ENCODE results near the gene CAGE1.

The CAGE1 gene

DNA sequence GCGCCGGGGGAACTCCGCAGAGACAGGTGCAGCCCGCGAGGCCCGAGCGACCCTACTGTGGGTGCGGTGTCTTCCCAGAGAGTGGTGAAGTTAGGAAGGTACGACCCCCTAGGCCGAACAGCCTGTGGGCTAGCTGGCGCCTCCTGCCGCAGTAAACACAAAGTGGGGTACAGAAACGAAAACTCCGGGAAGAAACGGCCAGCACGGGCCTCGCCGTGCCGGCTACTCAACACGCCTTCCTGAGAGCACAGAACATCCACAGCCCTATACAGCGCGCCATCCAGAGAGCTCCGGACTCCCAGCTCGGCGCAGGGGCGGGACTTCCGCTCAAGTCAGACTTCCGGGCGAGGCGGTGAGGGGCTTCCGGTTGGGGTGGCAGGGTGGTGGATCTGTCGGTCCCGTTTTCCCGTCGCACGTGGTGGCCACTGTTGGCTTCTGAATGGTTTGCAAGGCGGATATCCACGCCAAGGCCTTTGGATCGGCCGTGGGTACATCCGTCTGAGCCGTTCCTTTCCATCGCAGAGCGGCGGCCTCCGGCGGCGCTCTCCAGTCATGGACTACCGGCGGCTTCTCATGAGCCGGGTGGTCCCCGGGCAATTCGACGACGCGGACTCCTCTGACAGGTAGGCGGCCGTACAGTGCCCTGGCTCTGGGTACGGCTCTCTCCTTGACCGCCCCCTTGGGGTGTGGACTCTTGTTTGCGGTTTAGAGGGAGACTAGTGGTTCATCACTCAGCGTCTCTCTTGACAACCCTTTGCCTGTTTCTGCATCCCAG, at the start of gene CAGE1, which contains the start of gene RIOK1:
Gene CAGE1, minus strand, starts transcription at position 292 of the 775 bp plus-strand sequence. CDS start 2,569 bp downstream, outside the sequence.
Gene RIOK1, plus strand, starts transcription at position 358 of the 775 bp plus-strand sequence. Its CDS starts 195 bp downstream, at position 553.
- peak; percentile 90 for DNase-seq (ENCODE audit: low read depth, low spot score)

DNA sequence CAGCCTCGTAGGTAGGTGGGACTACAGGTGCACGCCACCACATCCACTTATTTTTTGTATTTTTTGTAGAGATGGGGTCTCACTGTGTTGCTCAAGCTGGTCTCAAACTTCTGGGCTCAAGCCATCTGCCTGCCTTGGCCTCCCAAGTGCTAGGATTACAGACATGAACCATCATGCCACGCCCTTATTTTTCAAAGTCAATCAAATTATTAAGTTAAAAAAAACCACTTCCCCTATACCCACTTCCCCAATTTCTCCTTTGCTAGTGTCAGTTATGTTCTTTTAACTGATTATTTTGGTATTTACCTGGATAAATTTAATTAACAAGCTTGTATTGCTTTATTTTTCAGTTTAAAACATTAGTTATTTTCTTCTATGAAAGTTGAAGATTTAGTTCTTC, 49.7 kb upstream of the CAGE1 start:
- no peak for DNase-seq (ENCODE audit: low read depth, low spot score)

DNA sequence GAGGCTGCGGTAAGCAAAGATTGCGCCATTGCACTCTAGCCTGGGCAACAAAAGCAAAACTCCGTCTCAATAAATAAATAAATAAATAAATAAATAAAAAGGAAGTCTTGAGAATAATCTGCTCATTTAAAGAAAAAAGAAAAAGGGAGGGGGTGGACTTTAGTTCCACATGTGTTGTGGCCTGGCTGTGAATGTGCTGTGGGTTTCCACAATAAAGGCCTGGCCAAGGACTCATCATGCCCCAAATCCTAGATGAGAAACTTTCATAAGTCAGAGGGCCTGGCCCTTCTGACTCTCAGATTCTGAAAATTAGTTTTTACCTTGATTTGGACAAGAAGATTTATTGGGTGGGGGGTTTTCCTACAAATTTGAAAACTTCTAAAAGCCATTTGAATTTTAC, 48.5 kb upstream of the CAGE1 start:
- no peak for DNase-seq (ENCODE audit: low read depth, low spot score)

DNA sequence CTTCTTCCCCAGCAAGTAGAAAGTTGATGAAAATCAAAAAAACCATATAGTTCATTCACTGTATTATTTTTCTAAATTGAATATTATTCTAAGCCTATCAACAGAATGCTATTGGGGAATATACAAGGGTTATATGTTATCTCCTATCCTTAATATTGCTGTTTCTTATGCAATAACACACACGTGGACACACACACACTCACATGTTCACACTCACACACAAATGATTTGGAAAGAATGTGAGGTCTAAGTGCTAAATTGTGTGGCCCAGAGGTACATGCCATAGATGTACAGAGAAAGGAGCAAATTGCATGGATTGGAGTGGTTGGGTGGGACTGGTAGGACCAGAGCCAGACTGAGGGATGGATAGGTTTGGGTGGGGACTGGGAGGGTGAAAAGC, 45.1 kb upstream of the CAGE1 start:
- no peak for DNase-seq (ENCODE audit: low read depth, low spot score)

DNA sequence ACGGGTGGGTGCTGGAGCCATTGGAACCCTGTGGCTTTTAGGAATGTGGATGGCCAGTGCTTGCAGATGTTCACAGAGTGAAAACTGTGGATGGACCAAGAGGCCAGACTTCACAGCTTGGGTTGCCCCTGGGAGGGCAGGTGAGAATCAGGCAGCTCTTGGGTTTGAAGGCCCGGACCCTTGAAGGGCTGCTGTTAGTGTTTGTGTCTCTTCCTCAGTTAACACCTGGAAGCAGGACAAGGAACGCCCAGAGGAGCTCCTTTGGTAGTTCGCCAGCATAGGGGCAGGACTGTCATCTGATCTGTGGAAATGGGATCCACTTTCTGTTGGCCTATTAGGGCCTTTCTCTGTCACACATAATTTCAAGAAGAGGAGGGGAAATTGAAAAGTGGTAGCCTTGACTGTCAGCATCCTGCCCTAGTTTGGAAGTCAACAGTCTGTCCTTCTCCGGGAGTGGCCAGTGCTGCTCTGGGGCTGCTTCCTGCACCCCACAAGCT, 43.6 kb upstream of the CAGE1 start:
- DNase-seq (ENCODE audit: low read depth, low spot score), result no peak

DNA sequence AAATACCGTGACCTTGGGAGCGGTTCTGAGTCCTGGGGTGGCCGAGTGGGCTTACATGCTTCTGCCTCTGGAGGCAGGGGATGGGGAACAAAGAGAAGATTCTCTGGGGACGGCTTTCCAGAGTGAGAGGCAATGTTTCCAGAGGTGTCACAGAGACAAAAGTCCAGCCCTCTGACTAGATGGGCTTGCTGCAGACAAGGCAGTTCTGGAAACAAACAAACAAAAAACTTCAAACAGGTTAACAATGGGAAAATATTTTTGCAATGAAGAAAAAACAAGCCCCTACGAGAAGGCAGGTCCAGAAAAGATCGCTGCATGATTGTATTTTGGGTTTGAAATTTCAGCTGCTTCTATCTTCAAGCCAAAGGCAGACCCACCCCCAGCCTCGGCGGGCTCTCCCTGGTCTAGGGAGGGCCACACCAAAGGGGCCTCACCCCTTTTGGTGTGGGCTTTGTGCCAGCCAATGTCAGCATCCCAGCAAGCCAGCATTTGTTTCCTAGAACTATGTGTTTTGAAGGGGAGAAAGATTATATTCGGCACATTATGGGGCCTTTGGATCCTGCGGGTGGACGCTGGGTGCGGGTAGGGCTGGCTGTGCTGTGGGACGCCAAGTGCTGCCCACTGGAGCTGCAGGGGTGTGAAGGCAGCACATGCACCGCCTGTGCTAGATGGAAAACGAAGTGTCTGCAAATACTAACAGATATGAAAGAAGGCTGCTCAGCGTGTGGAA, 43.0 kb upstream of the CAGE1 start:
- DNase-seq (ENCODE audit: low read depth, low spot score), result no peak

DNA sequence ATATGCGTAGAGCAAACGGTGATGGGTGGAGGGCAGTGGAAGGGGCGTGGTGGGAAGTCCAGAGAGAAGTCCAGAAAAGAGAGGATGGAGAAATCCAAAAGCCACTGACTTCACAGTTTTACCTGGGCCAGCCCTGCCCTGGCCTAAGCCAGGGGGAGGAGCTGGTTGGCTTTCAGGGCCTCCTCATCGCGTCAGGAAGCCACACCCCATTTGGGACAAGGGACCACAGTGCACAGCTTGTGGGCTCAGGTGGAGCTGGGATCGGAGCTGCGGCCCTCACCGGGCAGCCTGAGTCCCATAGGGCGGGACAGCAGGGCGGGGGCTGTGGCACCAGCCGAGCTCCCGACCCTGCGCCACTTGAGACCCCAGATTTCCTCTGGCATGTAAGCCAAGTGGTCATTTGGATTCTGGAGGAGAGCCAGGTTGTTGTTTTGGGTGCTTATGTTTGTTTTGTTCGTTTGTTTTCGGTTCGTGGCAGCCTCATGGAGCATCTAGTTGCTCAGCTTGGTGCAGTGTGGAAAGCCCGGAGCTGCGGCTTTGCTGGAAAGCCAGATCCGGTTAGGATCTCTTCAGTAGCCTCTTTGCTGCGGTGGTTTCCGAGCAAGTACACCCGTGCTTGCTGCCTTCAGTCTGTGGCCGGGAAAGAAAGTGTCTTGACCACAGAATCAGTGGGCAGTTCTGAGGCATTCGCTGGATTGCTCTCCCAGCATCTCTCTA, 42.3 kb upstream of the CAGE1 start:
- no peak for DNase-seq (ENCODE audit: low read depth, low spot score)

DNA sequence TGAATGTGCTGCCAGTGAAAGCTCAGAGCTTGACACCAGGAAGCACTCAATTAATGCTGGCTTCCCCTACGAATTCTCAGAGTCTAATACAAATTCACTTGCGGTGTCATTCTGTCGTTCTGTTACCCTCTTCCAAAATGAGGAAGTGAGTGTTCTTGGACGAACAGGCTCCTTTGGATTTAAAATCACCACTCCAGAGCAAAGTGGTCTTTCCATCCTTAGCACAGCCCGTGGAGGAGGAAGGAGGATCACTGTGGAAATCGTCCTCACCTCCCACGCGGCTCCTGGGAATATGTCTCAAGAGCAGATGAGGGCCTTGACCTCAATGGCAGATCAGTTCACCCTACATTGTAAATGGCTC, 41.8 kb upstream of the CAGE1 start:
- no peak for DNase-seq (ENCODE audit: low read depth, low spot score)

DNA sequence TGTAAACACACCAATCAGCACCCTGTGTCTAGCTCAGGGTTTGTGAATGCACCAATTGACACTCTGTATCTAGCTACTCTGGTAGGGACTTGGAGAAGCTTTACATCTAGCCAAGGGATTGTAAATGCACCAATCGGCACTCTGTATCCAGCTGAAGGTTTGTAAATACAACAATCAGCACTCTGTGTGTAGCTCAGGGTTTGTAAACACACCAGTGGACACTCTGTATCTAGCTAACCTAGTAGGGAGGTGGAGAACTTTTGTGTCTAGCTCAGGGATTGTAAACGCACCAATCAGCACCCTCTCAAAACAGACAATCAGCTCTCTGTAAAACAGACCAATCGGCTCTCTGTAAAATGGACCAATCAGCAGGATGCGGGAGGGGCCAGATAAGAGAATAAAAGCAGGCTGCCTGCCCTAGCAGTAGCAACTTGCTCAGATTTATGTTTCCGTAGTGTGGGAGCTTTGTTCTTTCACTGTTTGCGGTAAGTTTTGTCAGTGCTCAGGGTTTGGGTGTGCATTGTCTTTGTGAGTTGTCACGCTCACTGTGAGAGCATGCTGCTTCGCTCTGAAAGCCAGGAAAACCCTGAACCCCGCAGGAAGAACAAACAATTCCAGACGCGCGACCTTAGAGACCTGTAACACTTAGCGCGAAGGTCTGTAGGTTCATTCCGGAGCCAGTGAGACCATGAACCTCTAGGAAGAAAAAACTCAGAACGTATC, 37.1 kb upstream of the CAGE1 start:
- no peak for DNase-seq (ENCODE audit: low read depth, low spot score)

DNA sequence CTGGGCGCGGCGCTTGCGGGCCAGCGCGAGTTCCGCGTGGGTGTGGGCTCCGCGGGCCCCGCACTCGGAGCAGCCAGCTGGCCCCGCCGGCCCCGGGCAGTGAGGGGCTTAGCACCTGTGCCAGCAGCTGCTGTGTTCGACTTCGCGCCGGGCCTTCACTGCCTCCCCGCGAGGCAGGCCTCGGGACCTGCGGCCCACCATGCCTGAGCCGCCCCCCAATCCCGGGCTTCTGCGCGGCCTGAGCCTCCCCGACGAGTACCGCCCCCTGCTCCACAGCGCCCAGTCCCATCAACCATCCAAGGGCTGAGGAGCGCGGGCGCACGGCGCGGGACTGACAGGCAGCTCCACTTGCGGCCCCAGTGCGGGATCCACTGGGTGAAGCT, 36.3 kb upstream of the CAGE1 start:
- no peak for DNase-seq (ENCODE audit: low read depth, low spot score)

DNA sequence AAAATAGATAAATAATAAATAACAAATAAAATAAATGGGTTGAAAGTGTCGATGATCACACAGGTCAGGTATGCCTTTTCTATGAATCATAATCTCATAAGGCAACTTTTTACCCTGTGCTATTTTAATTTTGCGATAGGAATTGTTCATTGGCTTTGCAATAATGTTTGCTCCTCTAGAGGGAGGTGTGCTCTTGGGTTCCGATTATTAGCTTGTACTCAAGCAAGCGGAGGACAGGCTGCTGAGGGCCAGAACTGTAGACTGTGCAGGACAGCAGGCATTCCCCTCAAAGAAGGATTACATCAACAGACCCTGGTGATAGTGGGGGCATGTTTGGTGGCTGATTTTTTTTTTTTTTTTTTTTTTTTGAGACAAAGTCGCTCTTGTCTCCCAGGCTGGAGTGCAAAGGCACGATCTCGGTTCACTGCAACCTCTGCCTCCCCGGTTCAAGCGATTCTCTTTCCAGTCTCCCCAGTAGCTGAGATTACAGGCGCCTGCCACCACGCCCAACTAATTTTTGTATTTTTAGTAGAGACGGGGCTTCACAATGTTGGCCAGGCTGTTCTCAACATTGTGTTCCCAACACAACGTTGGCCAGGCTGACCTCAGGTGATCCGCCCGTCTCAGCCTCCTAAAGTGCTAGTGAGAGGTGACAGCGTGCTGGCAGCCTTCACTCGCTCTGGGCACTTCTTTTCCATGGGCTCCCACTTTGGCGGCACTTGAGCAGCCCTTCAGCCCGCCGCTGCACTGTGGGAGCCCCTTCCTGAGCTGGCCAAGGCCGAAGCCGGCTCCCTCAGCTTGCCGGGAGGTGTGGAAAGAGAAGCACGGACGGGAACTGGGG, 35.6 kb upstream of the CAGE1 start:
- DNase-seq (ENCODE audit: low read depth, low spot score), result no peak

DNA sequence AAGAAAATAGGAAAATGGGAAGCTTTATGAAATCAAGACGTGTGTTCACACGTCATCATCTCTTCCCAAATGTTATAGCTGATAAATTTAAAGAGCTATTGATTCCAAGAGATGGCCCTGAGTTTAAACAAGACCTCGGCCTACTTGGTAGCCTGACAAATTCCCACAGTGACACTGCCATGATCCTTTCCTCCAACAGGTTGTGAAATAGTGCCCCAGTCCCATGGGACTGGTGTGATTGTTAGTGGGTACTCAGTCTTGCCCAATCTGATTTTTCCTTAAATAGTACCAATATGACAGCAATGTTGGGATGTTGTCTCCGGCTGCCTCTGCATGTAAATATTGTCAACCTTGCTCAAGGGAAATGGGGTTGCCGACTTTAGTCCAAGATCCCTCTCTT, 34.5 kb upstream of the CAGE1 start:
- DNase-seq (ENCODE audit: low read depth, low spot score), result no peak

DNA sequence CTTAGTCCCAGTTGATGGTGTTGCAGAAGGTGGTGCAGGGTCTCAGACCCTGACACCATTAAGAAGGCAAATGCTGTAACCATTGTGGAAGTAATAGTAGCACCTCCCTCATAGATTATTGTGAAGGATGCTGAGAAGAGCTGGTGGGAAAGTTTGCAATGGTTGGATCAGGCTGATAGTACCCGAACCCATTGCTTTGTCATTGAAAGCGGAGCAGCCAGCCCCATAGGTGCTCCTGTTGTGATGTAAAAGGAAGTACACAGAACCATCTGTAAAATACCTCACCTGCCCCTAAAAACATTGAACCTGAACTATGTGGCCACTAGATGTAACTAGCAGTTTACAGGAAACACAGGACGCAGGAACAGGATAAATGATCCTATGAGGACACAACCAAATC, 31.5 kb upstream of the CAGE1 start:
- DNase-seq (ENCODE audit: low read depth, low spot score), result no peak

DNA sequence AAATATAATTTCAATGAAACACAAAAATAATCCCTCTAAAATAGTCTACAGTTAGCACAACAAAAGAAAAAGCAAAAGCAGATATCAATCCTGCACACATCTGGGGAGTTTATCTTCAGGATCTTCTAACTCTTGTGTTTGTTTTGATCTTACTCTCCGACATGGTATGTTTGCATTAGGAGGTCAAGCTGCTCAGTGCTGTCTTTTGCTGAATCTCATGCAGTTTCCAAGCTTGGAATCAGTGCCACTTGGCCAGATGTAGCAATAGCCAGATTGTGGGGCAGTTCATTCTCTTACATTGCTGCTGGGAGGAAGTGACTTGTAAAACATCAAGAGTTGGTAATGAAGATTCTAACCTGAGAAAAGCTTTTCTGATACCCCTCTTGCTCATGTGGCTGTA, 29.5 kb upstream of the CAGE1 start:
- no peak for DNase-seq (ENCODE audit: low read depth, low spot score)

DNA sequence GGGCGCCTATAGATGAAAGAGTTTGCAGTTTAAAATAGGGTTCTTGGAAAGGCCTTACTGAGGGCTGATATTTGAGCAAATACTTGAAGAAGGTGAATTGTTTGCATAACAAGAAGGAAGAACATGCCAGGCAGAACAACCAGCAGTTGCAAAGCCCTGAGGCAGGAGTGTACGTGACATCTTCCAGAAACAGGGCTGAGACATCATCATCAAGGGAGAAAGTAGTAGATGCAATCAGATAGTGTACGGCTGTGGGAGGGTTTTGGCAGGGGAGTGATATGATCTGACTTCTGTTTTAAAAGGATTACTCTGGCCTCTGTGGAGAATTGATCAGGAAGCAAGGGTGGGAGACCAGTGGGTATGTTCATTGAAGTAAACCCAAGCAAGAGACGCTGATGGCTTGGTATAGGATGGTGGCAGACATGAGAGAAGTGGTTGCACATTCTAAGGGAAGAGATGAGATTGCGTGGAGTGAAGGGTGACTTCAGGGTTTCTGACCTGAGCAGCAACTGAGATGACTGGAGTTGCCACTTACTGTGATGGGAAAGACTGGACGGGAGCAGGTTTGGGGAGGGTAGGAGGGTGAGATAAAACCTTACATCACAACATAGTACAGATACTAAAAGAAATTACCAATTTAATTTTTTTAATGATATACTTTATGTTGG, 28.8 kb upstream of the CAGE1 start:
- no peak for DNase-seq (ENCODE audit: low read depth, low spot score)

DNA sequence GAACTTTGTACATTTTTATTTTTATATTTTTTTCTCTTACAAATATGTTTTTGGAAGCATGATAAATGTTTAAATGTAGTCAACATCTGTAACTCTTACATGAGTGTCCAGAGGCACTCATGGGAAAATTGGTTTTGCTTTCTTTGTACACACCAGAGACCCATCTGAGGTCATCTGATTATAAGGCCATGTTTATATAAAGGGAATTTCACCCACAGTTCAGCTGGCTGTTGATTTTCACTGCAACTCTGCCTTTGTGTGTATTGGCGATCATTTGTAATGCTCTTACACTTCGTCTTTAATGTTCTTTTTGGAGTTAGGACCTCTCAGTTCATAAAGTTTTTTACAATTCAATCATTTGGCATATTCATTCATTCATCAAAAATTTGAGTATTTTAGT, 28.1 kb upstream of the CAGE1 start:
- no peak for DNase-seq (ENCODE audit: low read depth, low spot score)

DNA sequence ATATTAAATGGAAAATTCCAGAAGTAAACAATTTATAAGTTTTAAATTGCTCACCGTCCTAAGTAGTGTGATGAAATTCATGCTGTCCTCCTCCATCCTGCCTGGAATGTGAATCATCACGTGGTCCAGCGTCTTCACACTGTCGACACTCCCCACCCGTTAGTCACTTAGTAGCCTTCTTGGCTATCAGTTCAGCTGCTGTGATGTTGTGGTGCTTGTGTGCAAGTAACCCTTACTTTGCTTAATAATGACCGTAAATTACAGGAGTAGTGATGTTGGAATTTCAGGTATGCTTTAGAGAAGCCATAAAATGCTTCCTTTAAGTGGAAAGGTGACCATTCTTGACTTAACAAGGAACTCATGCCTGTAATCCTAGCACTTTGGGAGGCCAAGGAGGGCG, 25.3 kb upstream of the CAGE1 start:
- no peak for DNase-seq (ENCODE audit: low read depth, low spot score)

DNA sequence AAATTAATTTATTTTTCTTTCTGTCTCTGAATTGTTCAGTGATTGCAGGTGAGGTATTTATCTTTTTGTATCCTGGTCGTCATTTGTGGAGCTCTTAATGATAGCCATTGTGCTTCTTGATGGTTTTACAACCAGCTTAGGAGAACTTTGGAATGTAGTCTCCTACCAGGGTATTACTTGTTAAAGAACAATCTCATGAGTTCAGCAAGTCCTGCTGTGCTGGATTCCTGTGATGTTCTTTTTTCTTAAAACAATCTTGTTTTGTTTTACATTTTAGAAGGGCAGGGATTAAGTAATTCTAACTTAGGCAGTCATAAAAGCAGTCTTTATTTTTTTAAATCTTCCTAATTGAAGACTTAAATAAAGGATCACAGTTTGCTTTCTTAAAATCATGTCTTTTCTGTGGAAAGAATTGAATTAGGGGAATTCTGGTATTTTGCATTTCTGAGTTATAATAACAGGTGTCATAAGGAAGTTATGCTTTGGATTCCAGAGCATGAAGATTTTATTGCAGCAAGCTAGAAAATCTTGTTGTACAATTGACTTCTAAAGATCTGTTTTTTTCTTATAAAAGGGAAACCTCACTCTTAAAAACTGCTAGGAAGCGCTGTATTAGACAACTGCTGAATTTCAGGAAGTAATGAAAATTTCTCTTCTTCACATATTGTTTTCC, 23.7 kb upstream of the CAGE1 start:
- DNase-seq (ENCODE audit: low read depth, low spot score), result no peak

DNA sequence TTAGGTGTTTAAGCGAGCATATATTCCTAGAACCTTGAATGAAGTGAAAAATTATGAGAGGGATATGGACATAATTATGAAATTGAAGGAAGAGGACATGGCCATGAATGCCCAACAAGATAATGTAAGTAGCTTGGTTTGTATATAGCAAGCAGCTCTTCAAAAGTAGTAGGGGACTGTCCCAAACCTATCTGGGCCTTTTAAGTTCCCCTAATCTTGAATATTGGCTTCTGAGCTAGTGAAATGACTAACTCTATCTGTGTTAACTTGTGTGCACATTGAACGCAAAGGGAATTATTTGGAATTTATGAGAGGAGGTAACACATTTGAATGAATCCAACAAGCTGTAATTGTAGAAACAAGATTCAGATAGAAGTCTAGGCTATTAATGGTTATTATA, 21.8 kb upstream of the CAGE1 start:
- no peak for DNase-seq (ENCODE audit: low read depth, low spot score)

DNA sequence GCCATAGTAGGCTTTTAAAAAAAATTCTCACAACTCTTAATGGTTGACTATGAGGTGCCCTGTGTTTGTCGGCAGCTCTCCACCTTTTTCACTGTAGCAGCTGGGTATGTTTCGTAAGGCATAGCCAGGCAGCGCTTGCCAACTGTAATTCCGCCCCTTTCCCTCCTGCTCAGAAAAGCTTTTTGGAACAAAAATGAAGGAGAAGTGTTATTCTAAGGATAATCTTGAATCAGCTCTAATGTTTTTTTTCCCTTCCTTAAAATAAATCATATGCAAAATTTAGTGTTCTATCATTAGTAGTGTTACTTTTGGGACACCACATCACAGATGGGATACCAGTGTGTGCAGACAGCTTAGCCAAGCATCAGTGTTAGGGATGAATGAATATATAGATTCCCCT, 21.3 kb upstream of the CAGE1 start:
- no peak for DNase-seq (ENCODE audit: low read depth, low spot score)
